Measurements from ENCODE around the gene CDRT15L2. TPM values are rescaled to one million over a fixed set of nuclear protein-coding genes. Genes with fewer than 3 reads are reported as not detected.

Gene CDRT15L2
- total RNA-seq (2022; extraction: Qiagen RNA extraction): not detected in 5 replicates

GRCh38 chr17:20579424-20579823 is at the start of gene CDRT15L2:
Gene CDRT15L2 (plus strand): TSS chr17:20579724. CDS start chr17:20579744, 20 bp downstream.

Other genes starting within 250 kb of the CDRT15L2 start
- gene LGALS9B, start 112.2 kb upstream of the CDRT15L2 start, total RNA-seq (2022; extraction: Qiagen RNA extraction): 0.10 TPM in 1 of 5 replicates, not detected in the others

All from A549 treated with Mapracorat at 1 μM for 4 hours (cell line).